ENCODE measurements around the gene FGF14. TPM values are rescaled to one million over a fixed set of nuclear protein-coding genes. Genes with fewer than 3 reads are reported as not detected.
A peak's percentile ranks its signal among the peaks of the same experiment; 100 is the strongest.

FGF14 gene
- total and polyA plus RNA-seq, 2 of the 4 experiments (the other 2 are of a cell fraction) = under 0.01 TPM; not detected in 1

- no CpG with 5 or more reads among the region's 14 CpGs for WGBS, 2 experiments (ENCODE audit: extremely low coverage in 2 of 2, insufficient read length in 1 of 2)
- dilution Hi-C loops (cut with HindIII; ENCODE audit: low sequenced_read_pairs, unreplicated experiment) = no loop called here
- Histone ChIP-seq H2AK9ac (replicated peaks; ENCODE audit: low read depth, low read length, poor library complexity) (no peak overlapping the region), H3K4me1 (ENCODE audit: control insufficient read depth, insufficient read depth, low read length) (peaks cover 3% of the 10 kb centered on the region), H2BK5ac (ENCODE audit: low read depth, low read length, poor library complexity, severe bottlenecking) (no peak overlapping the region), H3K9ac (ENCODE audit: low read depth, low read length) (no peak overlapping the region), H4K91ac (ENCODE audit: insufficient read depth, low read depth, low read length) (no peak overlapping the region), H4K20me1 (ENCODE audit: insufficient read depth, low read length) (no peaks in the 10 kb centered on the region), H2BK15ac (ENCODE audit: low read depth, low read length) (no peak overlapping the region), H3K23ac (ENCODE audit: low read depth, low read length) (no peak overlapping the region), H3K56ac (ENCODE audit: extremely low read depth, insufficient read depth, low read length) (no peak overlapping the region), H3K4me3 (ENCODE audit: insufficient read depth, low read depth, low read length) (no peak overlapping the region; the same call in 1 of the 2 replicates), H3K14ac (replicated peaks; ENCODE audit: low read depth, low read length) (no peak overlapping the region), H3K9me3 (ENCODE audit: control insufficient read depth, insufficient read depth, low read length) (no peaks in the 10 kb centered on the region), H3K27me3 (ENCODE audit: control insufficient read depth, insufficient read depth, low read length) (peaks cover 28% of the 10 kb centered on the region), H3K4ac (ENCODE audit: low read depth, low read length) (no peak overlapping the region), H3K79me1 (ENCODE audit: low read depth in 1 of 2, low read length in 2 of 2) (no peaks in the 10 kb centered on the region), H3K27ac (ENCODE audit: insufficient read depth, low read length) (no peak overlapping the region), H3K9me1 (ENCODE audit: insufficient read depth, low read length) (no peaks in the 10 kb centered on the region), H2BK120ac (ENCODE audit: low read depth, low read length) (no peak overlapping the region), H3K36me3 (ENCODE audit: control insufficient read depth, insufficient read depth, low read length) (no peaks in the 10 kb centered on the region), H4K5ac (ENCODE audit: low read depth, low read length) (no peak overlapping the region), H4K8ac (ENCODE audit: low read depth in 2 of 2, low read length in 2 of 2) (no peak overlapping the region), H3K18ac (ENCODE audit: low read depth, low read length) (no peak overlapping the region), H3K4me2 (ENCODE audit: low read depth, low read length) (peak overlapping the region; percentile 47), H2AFZ (replicated peaks; ENCODE audit: low read length, poor library complexity) (peak overlapping the region; percentile 60), H2AK5ac (ENCODE audit: low read depth, low read length) (no peak overlapping the region), H2BK20ac (ENCODE audit: low read depth, low read length) (no peak overlapping the region)
- POLR2A ChIA-PET (ENCODE audit: unreplicated experiment) = no interaction called here
- TF ChIP-seq ELK1 (IDR thresholded peaks at IDR 0.05; ENCODE audit: borderline replicate concordance, low read depth, low read length) (no peak), RAD21 (IDR thresholded peaks at IDR 0.05; ENCODE audit: low read length) (no peak), RFX5 (IDR thresholded peaks at IDR 0.05; ENCODE audit: low read depth, low read length) (no peak), CHD1 (IDR thresholded peaks at IDR 0.05; ENCODE audit: low read depth, low read length) (no peak), CTCF (conservative IDR thresholded peaks at IDR 0.05; ENCODE audit: low read depth, low read length) (no peak)
- CTCF ChIA-PET = no interaction called here
- in situ Hi-C loops (cut with MboI; ENCODE audit: low sequenced_read_pairs) = no loop called here
- DNase-seq = peak; percentile 39
- BruUV-seq (replicated peaks) = no TSS peak
- ATAC-seq (ENCODE audit: low read depth) = peak; percentile 56; the same call in 1 of the 2 replicates
- intact Hi-C loops (cut with micrococcal nuclease) = no loop called here
Measured at GRCh38 chr13:102402290-102402689, 442 bp upstream of the FGF14 start.

All from IMR-90 (cell line).